ENCODE measurements around the gene PXDN.

- TF ChIP-seq CTCF (IDR thresholded peaks at IDR 0.05) (no peak), POLR2AphosphoS5 (IDR thresholded peaks at IDR 0.05) (peak; percentile 69), POLR2A (IDR thresholded peaks at IDR 0.05) (no peak)
Observed at GRCh38 chr2:1707771-1708418, 36.4 kb downstream of the PXDN start.
